ENCODE results near the gene RNU5D-1. TPM values are rescaled to one million over a fixed set of nuclear protein-coding genes. Genes with fewer than 3 reads are reported as not detected.
A peak's percentile ranks its signal among the peaks of the same experiment; 100 is the strongest.
"Not testable (repeated sequence)": the region's sequence is repeated elsewhere in the genome, so short reads cannot be mapped to it uniquely, and the experiment has no call there.

RNU5D-1 gene
- total RNA-seq = not detected

DNA sequence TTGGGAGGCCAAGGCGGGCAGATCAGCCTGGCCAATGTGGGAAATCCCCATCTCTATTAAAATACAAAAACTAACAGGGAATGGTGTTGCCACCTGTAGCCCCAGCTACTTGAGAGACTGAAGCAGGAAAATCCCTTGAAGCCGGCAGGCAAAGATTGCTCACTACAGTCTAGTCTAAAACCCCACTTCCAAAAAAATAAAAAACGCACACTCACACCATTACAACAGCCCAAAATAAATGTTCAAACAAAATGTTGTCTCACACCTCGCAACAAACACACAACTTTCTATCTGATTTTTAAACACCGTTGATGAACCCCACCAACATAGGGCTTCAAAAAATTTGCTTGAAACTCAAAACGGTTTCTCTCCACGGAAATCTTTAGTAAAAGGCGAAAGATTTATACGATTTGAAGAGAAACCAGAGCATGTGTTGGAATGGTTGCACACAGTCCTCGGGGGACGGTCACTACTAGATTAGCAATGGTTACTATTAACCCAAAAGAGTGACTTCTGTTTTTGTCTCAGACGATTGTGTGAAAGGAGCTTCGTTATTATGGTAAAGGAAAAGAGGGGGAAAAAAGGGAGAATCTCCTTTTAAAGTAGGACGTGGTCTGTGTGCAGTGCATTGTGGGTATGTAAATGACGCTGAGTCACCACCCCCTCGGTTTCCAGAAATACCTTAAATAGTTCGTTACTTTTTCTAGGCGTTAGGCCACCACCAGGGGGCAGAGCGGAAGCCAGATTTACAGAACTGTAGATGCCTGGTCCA lies at the start of gene RNU5D-1:
Gene RNU5D-1 (minus strand): TSS at position 430 of the 772 bp plus-strand sequence.
- Mint-ChIP-seq H3K4me3 (peak within 1 kb of the TSS; percentile 47 to 85), H3K4me1 (ENCODE audit: low read depth) (peaks cover 45% of the 10 kb centered on the region), H3K27me3 (ENCODE audit: low read depth) (no peaks in the 10 kb centered on the region), H3K36me3 (ENCODE audit: insufficient read depth in 2 of 2) (no peaks in the 10 kb centered on the region), H3K9me3 (no peaks in the 10 kb centered on the region), H3K27ac (peak within 1 kb of the TSS; percentile 100)
- peak; percentile 94 to 96 for DNase-seq
- ATAC-seq (replicated peaks in 1 of 2) = peak; percentile 83 to 84

DNA sequence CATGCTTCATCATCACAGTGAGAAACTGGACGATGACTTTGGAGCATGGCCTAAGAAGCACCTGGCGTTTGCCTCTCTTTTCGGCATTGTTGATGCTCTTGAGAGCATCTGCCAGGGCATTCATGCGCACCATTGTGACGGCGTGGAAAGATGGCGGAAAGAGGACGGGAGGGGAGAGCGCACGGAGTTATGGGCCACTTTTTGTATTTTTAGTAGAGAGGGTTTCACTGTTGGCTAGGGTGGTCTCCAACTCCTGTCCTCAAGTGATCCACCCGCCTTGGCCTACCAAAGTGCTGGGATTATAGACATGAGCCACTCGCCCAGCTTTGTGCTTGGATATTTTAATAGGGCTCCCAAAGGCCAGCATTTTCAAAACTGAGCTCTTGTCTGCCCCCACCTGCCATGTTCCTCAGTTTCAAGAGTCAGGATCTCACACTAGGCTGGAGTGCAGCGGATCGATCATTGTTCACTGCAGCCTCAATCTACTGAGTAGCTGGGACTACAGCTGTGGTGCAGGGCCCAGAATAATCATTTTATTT lies 49.7 kb upstream of the RNU5D-1 start:
- Mint-ChIP-seq H3K27ac (no peak overlapping the region), H3K9me3 (no peaks in the 10 kb centered on the region), H3K36me3 (ENCODE audit: insufficient read depth in 2 of 2) (peaks cover 28 to 52% of the 10 kb centered on the region in 2 donors), H3K4me3 (no peak overlapping the region), H3K27me3 (ENCODE audit: low read depth) (no peaks in the 10 kb centered on the region), H3K4me1 (ENCODE audit: low read depth) (peaks cover 61% of the 10 kb centered on the region)
- no peak for ATAC-seq (replicated peaks in 1 of 2)
- no peak for DNase-seq

DNA sequence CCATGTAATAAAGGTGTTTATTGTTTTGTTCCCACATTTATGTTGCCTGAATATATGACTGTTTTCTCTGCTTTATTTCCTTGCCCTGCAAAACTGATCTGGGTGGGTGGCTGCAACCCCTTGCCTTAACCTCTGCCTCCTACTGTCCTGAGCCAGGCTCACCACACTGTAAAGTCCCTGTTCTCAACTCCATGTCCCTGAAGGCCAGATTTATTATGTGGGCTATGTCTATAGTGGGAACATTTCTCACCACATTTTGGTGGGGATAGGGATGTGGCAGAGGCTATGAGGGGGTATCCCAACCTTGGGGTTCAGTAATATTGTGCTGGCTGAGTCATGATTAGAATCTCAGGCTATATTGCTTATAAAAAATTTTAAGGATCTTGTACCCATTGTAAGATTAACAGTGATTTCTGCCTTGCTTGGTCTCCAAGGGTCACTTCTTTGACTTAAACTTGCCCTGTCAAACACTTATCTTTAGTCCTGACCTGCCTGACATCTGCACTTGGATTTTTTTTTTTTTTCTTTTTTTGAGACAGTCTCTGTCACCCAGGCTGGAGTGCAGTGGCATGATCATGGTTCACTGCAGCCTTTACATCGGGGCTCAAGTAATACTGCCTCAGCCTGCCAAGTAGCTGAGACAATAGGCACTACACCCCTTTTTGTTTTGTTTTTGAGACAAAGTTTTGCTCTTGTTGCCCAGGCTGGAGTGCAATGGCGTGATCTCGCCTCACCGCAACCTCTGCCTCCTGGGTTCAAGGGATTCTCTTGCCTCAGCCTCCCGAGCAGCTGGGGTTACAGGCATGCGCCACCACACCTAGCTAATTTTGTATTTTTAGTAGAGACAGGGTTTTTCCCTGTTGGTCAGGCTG lies 48.0 kb upstream of the RNU5D-1 start:
- peak overlapping the region; percentile 72 for H3K27ac Mint-ChIP-seq
- H3K9me3 Mint-ChIP-seq = no peaks in the 10 kb centered on the region
- DNase-seq (no peak), ATAC-seq (replicated peaks in 1 of 2) (no peak)
- H3K36me3 Mint-ChIP-seq (ENCODE audit: insufficient read depth in 2 of 2) = peaks cover 33 to 58% of the 10 kb centered on the region in 2 donors
- peaks cover 59% of the 10 kb centered on the region for H3K4me1 Mint-ChIP-seq (ENCODE audit: low read depth)
- no peaks in the 10 kb centered on the region for H3K27me3 Mint-ChIP-seq (ENCODE audit: low read depth)
- H3K4me3 Mint-ChIP-seq = peak overlapping the region; percentile 66 to 97

DNA sequence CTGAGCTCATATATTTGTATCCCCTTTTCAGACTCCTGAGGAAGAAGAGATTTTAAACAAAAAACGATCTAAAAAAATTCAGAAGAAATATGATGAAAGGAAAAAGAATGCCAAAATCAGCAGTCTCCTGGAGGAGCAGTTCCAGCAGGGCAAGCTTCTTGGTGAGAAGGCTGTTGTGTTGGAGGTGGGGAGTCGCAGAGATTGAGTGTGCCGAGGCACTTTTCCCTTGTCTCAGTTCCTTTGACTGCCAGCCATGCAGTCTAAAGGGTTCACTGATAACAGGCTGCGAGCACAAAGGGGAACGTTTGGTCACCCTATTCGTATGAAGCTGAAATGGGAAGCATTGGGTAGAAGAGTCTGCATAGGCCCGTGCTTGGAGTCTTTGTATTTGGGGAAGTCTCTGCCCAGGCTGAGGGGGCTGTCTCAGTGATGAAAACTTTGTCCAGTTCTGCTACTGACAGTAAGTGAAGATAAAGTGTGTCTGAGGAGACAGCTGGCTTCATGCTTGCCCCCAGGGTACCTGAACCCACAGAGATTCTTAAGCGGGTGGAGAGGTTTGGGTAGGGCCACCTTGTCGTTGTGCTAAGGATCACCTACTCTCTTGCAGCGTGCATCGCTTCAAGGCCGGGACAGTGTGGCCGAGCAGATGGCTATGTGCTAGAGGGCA lies 47.1 kb upstream of the RNU5D-1 start:
- ATAC-seq (replicated peaks in 1 of 2) (no peak), DNase-seq (no peak)
- Mint-ChIP-seq H3K36me3 (ENCODE audit: insufficient read depth in 2 of 2) (peaks cover 34 to 60% of the 10 kb centered on the region in 2 donors), H3K27me3 (ENCODE audit: low read depth) (no peaks in the 10 kb centered on the region), H3K9me3 (no peaks in the 10 kb centered on the region), H3K27ac (peak overlapping the region; percentile 81), H3K4me3 (peak overlapping the region; percentile 92 to 97), H3K4me1 (ENCODE audit: low read depth) (peaks cover 54% of the 10 kb centered on the region)

DNA sequence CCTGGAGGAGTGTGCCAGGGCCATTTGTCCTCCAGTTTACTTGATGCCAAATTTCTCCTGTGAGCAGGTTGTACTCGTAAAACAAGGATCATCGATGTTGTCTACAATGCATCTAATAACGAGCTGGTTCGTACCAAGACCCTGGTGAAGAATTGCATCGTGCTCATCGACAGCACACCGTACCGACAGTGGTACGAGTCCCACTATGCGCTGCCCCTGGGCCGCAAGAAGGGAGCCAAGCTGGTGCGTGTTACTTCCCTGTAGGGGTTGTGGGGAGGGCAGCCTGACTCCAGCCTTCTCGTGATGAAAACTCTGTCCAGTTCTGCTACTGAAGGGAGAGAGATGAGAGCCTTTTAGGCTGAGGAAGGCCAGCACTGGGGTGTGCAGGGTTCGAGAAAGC lies 46.6 kb upstream of the RNU5D-1 start:
- no peak for ATAC-seq (replicated peaks in 1 of 2)
- peak overlapping the region; percentile 81 for H3K27ac Mint-ChIP-seq

DNA sequence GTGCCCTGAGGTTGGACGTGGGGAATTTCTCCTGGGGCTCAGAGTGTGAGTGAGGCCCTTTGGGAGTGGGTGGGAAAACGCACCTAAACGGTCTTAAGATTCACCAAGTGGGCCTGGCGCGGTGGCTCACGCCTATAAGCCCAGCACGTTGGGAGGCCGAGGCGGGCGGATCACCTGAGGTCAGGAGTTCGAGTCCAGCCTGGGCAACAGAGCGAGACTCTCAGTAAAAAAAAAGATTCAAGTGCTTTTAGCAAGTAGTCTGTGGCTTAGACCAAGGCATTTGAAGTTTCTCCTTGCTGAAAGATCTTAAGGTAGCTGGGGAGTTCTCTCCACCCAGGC lies 45.7 kb upstream of the RNU5D-1 start:
- no peak for DNase-seq
- Mint-ChIP-seq H3K9me3 (no peaks in the 10 kb centered on the region), H3K4me1 (ENCODE audit: low read depth) (peaks cover 50% of the 10 kb centered on the region), H3K4me3 (peak overlapping the region; percentile 92 to 97), H3K36me3 (ENCODE audit: insufficient read depth in 2 of 2) (peaks cover 34 to 54% of the 10 kb centered on the region in 2 donors), H3K27ac (peak overlapping the region; percentile 96), H3K27me3 (ENCODE audit: low read depth) (no peaks in the 10 kb centered on the region)
- ATAC-seq (replicated peaks in 1 of 2) = no peak

More for the DNA sequence above, 46.6 kb upstream of the RNU5D-1 start:
- Mint-ChIP-seq H3K4me3 (peak overlapping the region; percentile 92 to 97), H3K4me1 (ENCODE audit: low read depth) (peaks cover 50% of the 10 kb centered on the region), H3K27me3 (ENCODE audit: low read depth) (no peaks in the 10 kb centered on the region), H3K36me3 (ENCODE audit: insufficient read depth in 2 of 2) (peaks cover 34 to 60% of the 10 kb centered on the region in 2 donors), H3K9me3 (no peaks in the 10 kb centered on the region)
- DNase-seq = no peak

DNA sequence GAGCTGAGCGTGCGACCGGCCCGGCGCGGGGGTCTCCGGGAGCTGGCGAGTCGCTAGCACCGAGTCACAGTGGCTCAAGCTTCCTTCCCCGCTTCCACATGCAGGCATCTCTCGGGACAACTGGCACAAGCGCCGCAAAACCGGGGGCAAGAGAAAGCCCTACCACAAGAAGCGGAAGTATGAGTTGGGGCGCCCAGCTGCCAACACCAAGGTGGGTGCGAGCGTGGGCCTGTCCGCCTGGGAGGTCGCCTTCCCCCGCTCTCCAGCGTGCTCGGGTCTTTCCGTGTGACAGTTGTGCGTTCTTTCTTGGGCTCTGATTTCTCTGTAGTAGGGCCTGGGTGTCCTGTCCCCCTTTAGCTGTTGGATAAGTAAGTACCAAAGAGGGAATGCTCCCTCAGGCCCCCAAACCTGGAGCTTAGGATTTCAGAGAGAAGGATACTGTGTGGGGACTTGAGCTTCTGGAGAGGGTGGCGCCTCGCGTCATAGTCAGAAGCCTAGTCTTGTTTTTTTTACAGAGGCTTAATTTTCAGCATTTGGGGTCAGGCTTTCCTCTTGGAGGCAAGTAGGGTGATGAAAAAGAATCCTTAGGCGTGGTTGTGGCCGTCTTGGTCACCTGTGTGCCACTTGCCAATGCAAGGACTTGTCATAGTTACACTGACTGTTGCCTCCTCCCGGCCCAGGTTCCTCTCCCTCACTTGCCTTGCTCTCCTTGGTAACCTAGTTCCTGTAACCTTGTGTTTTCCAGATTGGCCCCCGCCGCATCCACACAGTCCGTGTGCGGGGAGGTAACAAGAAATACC lies 45.2 kb upstream of the RNU5D-1 start:
- Mint-ChIP-seq H3K27me3 (ENCODE audit: low read depth) (no peaks in the 10 kb centered on the region), H3K27ac (peak overlapping the region; percentile 96), H3K4me3 (peak overlapping the region; percentile 92 to 97), H3K4me1 (ENCODE audit: low read depth) (peaks cover 50% of the 10 kb centered on the region), H3K9me3 (no peaks in the 10 kb centered on the region), H3K36me3 (ENCODE audit: insufficient read depth in 2 of 2) (peaks cover 32 to 48% of the 10 kb centered on the region in 2 donors)
- DNase-seq (peak; percentile 32 to 47), ATAC-seq (replicated peaks in 1 of 2) (peak; percentile 12 to 26)

DNA sequence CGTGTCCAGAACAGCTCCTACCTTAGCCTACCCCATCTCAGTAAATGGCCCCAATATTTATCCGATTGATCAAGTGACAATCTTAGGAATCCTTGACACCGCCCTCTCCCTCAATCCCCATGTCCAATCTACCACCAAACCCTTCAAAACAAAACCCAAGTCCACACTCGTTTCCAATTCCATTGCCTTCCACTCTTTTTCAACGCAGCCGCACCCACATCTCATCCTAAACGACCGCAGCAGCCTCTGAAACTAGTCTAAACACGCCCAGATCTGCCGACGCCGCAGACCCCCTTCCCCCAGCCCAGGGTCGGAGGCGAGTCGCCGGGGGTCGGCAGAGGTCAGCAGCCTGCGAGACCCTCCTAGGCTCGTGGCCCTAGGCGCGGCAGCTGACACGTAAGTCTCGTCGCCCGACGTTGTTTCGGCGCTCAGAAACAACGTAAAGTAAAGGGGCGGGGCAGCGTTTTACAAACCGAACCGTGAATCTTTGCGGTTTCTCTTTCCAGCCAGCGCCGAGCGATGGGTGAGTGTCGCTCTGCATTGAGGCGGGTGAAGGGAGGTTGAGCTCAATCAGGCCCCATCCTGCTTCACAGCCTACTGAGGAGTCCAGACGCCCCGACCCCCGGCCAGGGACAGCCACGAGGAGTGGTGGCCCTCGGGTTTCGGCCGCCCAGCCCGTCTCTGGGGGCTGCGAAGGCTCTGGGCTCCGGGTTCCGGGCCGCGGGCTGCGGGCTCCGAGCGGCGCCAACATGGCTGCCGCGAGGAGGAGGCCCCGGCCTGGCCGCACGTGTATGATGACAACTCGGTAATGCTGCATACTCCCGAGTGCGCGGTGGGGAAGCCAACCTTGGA lies 44.3 kb upstream of the RNU5D-1 start, which contains the start of gene RPS8:
Gene RPS8 (plus strand): TSS at position 463 of the 852 bp plus-strand sequence. CDS start 57 bp downstream, at position 520.
- H3K9me3 Mint-ChIP-seq = no peaks in the 10 kb centered on the region
- ATAC-seq (replicated peaks in 1 of 2) (peak; percentile 86 to 88), DNase-seq (peak; percentile 89 to 90)
- H3K27ac Mint-ChIP-seq = peak within 1 kb of the TSS; percentile 98
- H3K4me1 Mint-ChIP-seq (ENCODE audit: low read depth) = peaks cover 50% of the 10 kb centered on the region
- no peaks in the 10 kb centered on the region for H3K27me3 Mint-ChIP-seq (ENCODE audit: low read depth)
- H3K4me3 Mint-ChIP-seq = peak within 1 kb of the TSS; percentile 92 to 97
- peaks cover 29 to 45% of the 10 kb centered on the region in 2 donors for H3K36me3 Mint-ChIP-seq (ENCODE audit: insufficient read depth in 2 of 2)

DNA sequence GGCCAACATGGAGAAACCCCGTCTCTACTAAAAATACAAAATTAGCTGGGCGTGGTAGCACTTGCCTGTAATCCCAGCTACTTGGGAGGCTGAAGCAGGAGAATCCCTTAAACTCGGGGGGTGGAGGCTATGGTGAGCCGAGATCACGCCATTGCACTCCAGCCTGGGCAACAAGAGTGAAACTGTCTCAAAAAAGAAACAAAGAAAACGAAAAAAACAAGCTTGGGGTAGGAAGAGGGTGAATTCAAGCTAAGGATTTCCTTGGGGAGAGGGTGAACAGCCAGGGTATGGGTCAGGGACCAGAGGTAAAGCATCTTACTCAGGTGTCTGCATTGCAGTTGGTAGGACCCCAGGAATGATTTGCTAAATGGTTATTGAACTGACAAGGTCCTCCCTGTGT lies 35.5 kb upstream of the RNU5D-1 start:
- not testable (repeated sequence) for H3K9me3 Mint-ChIP-seq; H3K27ac Mint-ChIP-seq; H3K27me3 Mint-ChIP-seq (ENCODE audit: low read depth); ATAC-seq (replicated peaks in 1 of 2); DNase-seq; H3K4me1 Mint-ChIP-seq (ENCODE audit: low read depth); H3K4me3 Mint-ChIP-seq
- peaks cover 12 to 31% of the 10 kb centered on the region in 2 donors for H3K36me3 Mint-ChIP-seq (ENCODE audit: insufficient read depth in 2 of 2)

DNA sequence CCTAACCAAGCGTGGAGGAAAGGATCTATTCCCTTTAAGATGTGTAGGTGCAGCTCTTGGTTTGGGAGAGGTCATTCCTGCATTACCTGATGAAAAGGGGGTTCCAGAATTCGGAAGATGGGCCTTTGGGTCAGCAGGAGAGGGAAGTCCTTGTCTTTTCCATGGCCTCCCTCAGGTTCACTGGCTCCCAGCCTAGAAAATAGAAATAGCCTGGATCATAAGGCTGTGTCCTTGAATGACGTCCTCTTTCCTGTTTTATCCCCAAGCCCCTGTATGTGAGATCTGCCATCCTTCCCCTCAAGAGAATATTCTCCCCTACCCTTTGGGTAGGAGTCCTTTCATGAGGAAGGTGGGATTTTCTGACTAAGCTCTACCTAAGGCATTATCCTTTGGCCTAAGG lies 29.9 kb upstream of the RNU5D-1 start:
- H3K27me3 Mint-ChIP-seq (ENCODE audit: low read depth) = no peaks in the 10 kb centered on the region
- DNase-seq (no peak), ATAC-seq (replicated peaks in 1 of 2) (no peak)
- H3K36me3 Mint-ChIP-seq (ENCODE audit: insufficient read depth in 2 of 2) = peaks cover 29 to 59% of the 10 kb centered on the region in 2 donors
- no peak overlapping the region for H3K4me3 Mint-ChIP-seq
- no peaks in the 10 kb centered on the region for H3K9me3 Mint-ChIP-seq
- no peak overlapping the region for H3K27ac Mint-ChIP-seq
- no peaks in the 10 kb centered on the region for H3K4me1 Mint-ChIP-seq (ENCODE audit: low read depth)

DNA sequence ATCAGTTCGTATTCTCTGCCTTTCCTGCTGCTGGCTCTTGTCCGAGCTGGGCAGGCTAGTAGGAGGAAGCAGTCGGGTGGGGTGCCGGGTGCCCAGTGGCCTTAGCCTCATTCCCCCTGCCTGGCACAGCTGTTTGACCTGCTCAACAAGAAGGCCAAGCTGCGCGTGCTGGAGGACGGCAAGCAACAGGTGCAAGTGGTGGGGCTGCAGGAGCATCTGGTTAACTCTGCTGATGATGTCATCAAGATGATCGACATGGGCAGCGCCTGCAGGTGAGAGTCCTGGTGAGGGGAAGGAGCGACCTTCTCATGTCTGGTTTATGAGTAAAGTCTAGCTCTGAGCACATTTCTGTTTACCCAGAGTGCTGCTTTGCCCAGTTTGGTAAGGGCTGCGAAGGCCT lies 28.1 kb upstream of the RNU5D-1 start:
- Mint-ChIP-seq H3K27me3 (ENCODE audit: low read depth) (no peaks in the 10 kb centered on the region), H3K27ac (no peak overlapping the region), H3K9me3 (no peaks in the 10 kb centered on the region), H3K4me3 (no peak overlapping the region), H3K4me1 (ENCODE audit: low read depth) (no peaks in the 10 kb centered on the region), H3K36me3 (ENCODE audit: insufficient read depth in 2 of 2) (peaks cover 32 to 57% of the 10 kb centered on the region in 2 donors)
- ATAC-seq (replicated peaks in 1 of 2) (no peak), DNase-seq (no peak)
